ENCODE measurements around the gene ZNF726. TPM values are rescaled to one million over a fixed set of nuclear protein-coding genes. Genes with fewer than 3 reads are reported as not detected.
A peak's percentile ranks its signal among the peaks of the same experiment; 100 is the strongest.
"Not testable (repeated sequence)": the region's sequence is repeated elsewhere in the genome, so short reads cannot be mapped to it uniquely, and the experiment has no call there.

The ZNF726 gene
- total and polyA plus RNA-seq, 2 experiments from 2014 or later, result 1.1 to 4.8 TPM

- Histone ChIP-seq H3K4me3 (no peak overlapping the region), H3K27ac (no peak overlapping the region), H3K4me2 (ENCODE audit: unreplicated experiment) (no peak overlapping the region), H3K9me3 (ENCODE audit: low read depth) (no peaks in the 10 kb centered on the region), H3K79me2 (ENCODE audit: insufficient read depth) (no peaks in the 10 kb centered on the region), H3K36me3 (ENCODE audit: low read depth) (no peaks in the 10 kb centered on the region), H4K20me1 (ENCODE audit: insufficient read depth) (no peaks in the 10 kb centered on the region), H3K27me3 (replicated peaks; ENCODE audit: insufficient read depth) (no peaks in the 10 kb centered on the region), H3K4me1 (ENCODE audit: insufficient read depth) (no peaks in the 10 kb centered on the region), H3K9ac (no peak overlapping the region), H3K9me2 (ENCODE audit: insufficient read depth) (no peaks in the 10 kb centered on the region), H3F3A (ENCODE audit: insufficient read depth) (no peaks in the 10 kb centered on the region), H2AFZ (no peak overlapping the region)
- TF ChIP-seq EZH2phosphoT487 (IDR thresholded peaks at IDR 0.05; ENCODE audit: insufficient read depth, low read depth) (no peak), EZH2 (IDR thresholded peaks at IDR 0.05; ENCODE audit: insufficient read depth, poor library complexity, severe bottlenecking) (no peak)
- in situ Hi-C loops (cut with MboI), result no loop called here
- WGBS, 2 experiments (ENCODE audit: low coverage in 1 of 2, low lambda C conversion rate in 2 of 2, missing lambda C conversion rate in 2 of 2), result 51 to 54% methylated on average over 12 of the region's 12 CpGs
- DNase-seq, result no peak
Measured at GRCh38 chr19:23876261-23876660, 38.4 kb upstream of the ZNF726 start.

GRCh38 chr19:23876756-23877155 is 37.9 kb upstream of the ZNF726 start:
- H3K9ac ChIP-seq; H2AFZ ChIP-seq; in situ Hi-C loops (cut with MboI); H3K4me2 ChIP-seq (ENCODE audit: unreplicated experiment); H3K4me1 ChIP-seq (ENCODE audit: insufficient read depth); H3K27me3 ChIP-seq (replicated peaks; ENCODE audit: insufficient read depth); H3K27ac ChIP-seq; H3K9me2 ChIP-seq (ENCODE audit: insufficient read depth); DNase-seq; H4K20me1 ChIP-seq (ENCODE audit: insufficient read depth); H3K9me3 ChIP-seq (ENCODE audit: low read depth); H3K36me3 ChIP-seq (ENCODE audit: low read depth); H3F3A ChIP-seq (ENCODE audit: insufficient read depth); H3K79me2 ChIP-seq (ENCODE audit: insufficient read depth); H3K4me3 ChIP-seq: not testable (repeated sequence)
- WGBS, 2 experiments (ENCODE audit: low coverage in 1 of 2, low lambda C conversion rate in 2 of 2, missing lambda C conversion rate in 2 of 2), result 27 to 29% methylated on average over 3 of the region's 3 CpGs

GRCh38 chr19:23882493-23882892 is 32.2 kb upstream of the ZNF726 start:
- Histone ChIP-seq H3K79me2 (ENCODE audit: insufficient read depth) (no peaks in the 10 kb centered on the region), H3K4me1 (ENCODE audit: insufficient read depth) (no peaks in the 10 kb centered on the region), H3K9me2 (ENCODE audit: insufficient read depth) (no peaks in the 10 kb centered on the region), H2AFZ (no peak overlapping the region), H3K4me3 (no peak overlapping the region), H3K27me3 (replicated peaks; ENCODE audit: insufficient read depth) (no peaks in the 10 kb centered on the region), H4K20me1 (ENCODE audit: insufficient read depth) (no peaks in the 10 kb centered on the region), H3K27ac (no peak overlapping the region), H3K9me3 (ENCODE audit: low read depth) (no peaks in the 10 kb centered on the region), H3K4me2 (ENCODE audit: unreplicated experiment) (no peak overlapping the region), H3F3A (ENCODE audit: insufficient read depth) (no peaks in the 10 kb centered on the region), H3K9ac (no peak overlapping the region), H3K36me3 (ENCODE audit: low read depth) (no peaks in the 10 kb centered on the region)
- DNase-seq, result peak; percentile 7
- TF ChIP-seq EZH2 (IDR thresholded peaks at IDR 0.05; ENCODE audit: insufficient read depth, poor library complexity, severe bottlenecking) (no peak), EZH2phosphoT487 (IDR thresholded peaks at IDR 0.05; ENCODE audit: insufficient read depth, low read depth) (no peak)
- in situ Hi-C loops (cut with MboI), result no loop called here
- WGBS, 2 experiments (ENCODE audit: low coverage in 1 of 2, low lambda C conversion rate in 2 of 2, missing lambda C conversion rate in 2 of 2), result 2% methylated on average over 5 of the region's 5 CpGs

- H3K9me2 ChIP-seq (ENCODE audit: insufficient read depth), result no peaks in the 10 kb centered on the region
- no peaks in the 10 kb centered on the region for H3K4me1 ChIP-seq (ENCODE audit: insufficient read depth)
- H2AFZ ChIP-seq, result no peak overlapping the region
- no peak overlapping the region for H3K4me3 ChIP-seq
- no peaks in the 10 kb centered on the region for H3F3A ChIP-seq (ENCODE audit: insufficient read depth)
- no peaks in the 10 kb centered on the region for H3K79me2 ChIP-seq (ENCODE audit: insufficient read depth)
- no peaks in the 10 kb centered on the region for H3K27me3 ChIP-seq (replicated peaks; ENCODE audit: insufficient read depth)
- H3K4me2 ChIP-seq (ENCODE audit: unreplicated experiment), result no peak overlapping the region
- H4K20me1 ChIP-seq (ENCODE audit: insufficient read depth), result no peaks in the 10 kb centered on the region
- DNase-seq, result no peak
- no peak overlapping the region for H3K9ac ChIP-seq
- in situ Hi-C loops (cut with MboI), result no loop called here
- WGBS, 2 experiments (ENCODE audit: low coverage in 1 of 2, low lambda C conversion rate in 2 of 2, missing lambda C conversion rate in 2 of 2), result 23 to 29% methylated on average over 2 of the region's 2 CpGs
- no peaks in the 10 kb centered on the region for H3K36me3 ChIP-seq (ENCODE audit: low read depth)
- TF ChIP-seq EZH2 (IDR thresholded peaks at IDR 0.05; ENCODE audit: insufficient read depth, poor library complexity, severe bottlenecking) (no peak), EZH2phosphoT487 (IDR thresholded peaks at IDR 0.05; ENCODE audit: insufficient read depth, low read depth) (no peak)
- H3K9me3 ChIP-seq (ENCODE audit: low read depth), result no peaks in the 10 kb centered on the region
- H3K27ac ChIP-seq, result no peak overlapping the region
Measured at GRCh38 chr19:23884363-23884762, 30.3 kb upstream of the ZNF726 start.

- WGBS, 2 experiments (ENCODE audit: low coverage in 1 of 2, low lambda C conversion rate in 2 of 2, missing lambda C conversion rate in 2 of 2), result 60 to 62% methylated on average over 5 of the region's 5 CpGs
Measured at GRCh38 chr19:23887642-23888041, 27.0 kb upstream of the ZNF726 start.

GRCh38 chr19:23896096-23896495 is 18.6 kb upstream of the ZNF726 start:
- H3F3A ChIP-seq (ENCODE audit: insufficient read depth); H3K27ac ChIP-seq; H3K9ac ChIP-seq; H3K27me3 ChIP-seq (replicated peaks; ENCODE audit: insufficient read depth); H3K36me3 ChIP-seq (ENCODE audit: low read depth); H4K20me1 ChIP-seq (ENCODE audit: insufficient read depth); H3K4me2 ChIP-seq (ENCODE audit: unreplicated experiment); DNase-seq; H2AFZ ChIP-seq; H3K4me3 ChIP-seq; H3K9me3 ChIP-seq (ENCODE audit: low read depth); H3K79me2 ChIP-seq (ENCODE audit: insufficient read depth); H3K4me1 ChIP-seq (ENCODE audit: insufficient read depth); in situ Hi-C loops (cut with MboI); H3K9me2 ChIP-seq (ENCODE audit: insufficient read depth): not testable (repeated sequence)
- 67% methylated on average over 14 to 15 of the region's 15 CpGs for WGBS, 2 experiments (ENCODE audit: low coverage in 1 of 2, low lambda C conversion rate in 2 of 2, missing lambda C conversion rate in 2 of 2)

More at GRCh38 chr19:23887642-23888041, 27.0 kb upstream of the ZNF726 start:
- Histone ChIP-seq H3K4me2 (ENCODE audit: unreplicated experiment) (no peak overlapping the region), H3F3A (ENCODE audit: insufficient read depth) (no peaks in the 10 kb centered on the region), H3K79me2 (ENCODE audit: insufficient read depth) (no peaks in the 10 kb centered on the region), H3K36me3 (ENCODE audit: low read depth) (no peaks in the 10 kb centered on the region), H2AFZ (no peak overlapping the region), H4K20me1 (ENCODE audit: insufficient read depth) (no peaks in the 10 kb centered on the region), H3K9me3 (ENCODE audit: low read depth) (no peaks in the 10 kb centered on the region), H3K4me1 (ENCODE audit: insufficient read depth) (no peaks in the 10 kb centered on the region), H3K27ac (no peak overlapping the region), H3K27me3 (replicated peaks; ENCODE audit: insufficient read depth) (no peaks in the 10 kb centered on the region), H3K9me2 (ENCODE audit: insufficient read depth) (no peaks in the 10 kb centered on the region), H3K4me3 (no peak overlapping the region), H3K9ac (no peak overlapping the region)
- no peak for DNase-seq
- TF ChIP-seq EZH2phosphoT487 (IDR thresholded peaks at IDR 0.05; ENCODE audit: insufficient read depth, low read depth) (no peak), EZH2 (IDR thresholded peaks at IDR 0.05; ENCODE audit: insufficient read depth, poor library complexity, severe bottlenecking) (no peak)
- in situ Hi-C loops (cut with MboI), result no loop called here
